ENCODE measurements around the gene PPHLN1.

PPHLN1 gene

GRCh38 chr12:42325653-42326474, at the start of gene PPHLN1, which contains the start of gene ZCRB1:
Gene PPHLN1 (plus strand): TSS chr12:42326167. CDS start chr12:42335903, 9,736 bp downstream.
Gene ZCRB1 (minus strand): TSS chr12:42326094. CDS start chr12:42324102, 1,992 bp downstream.
- DNase-seq (ENCODE audit: low spot score) (peak; percentile 93), FAIRE-seq (no peak)

- FAIRE-seq (no peak), DNase-seq (ENCODE audit: low spot score) (no peak)
Observed at GRCh38 chr12:42277396-42278127, 48.4 kb upstream of the PPHLN1 start.

- no peak for FAIRE-seq
- no peak for DNase-seq (ENCODE audit: low spot score)
Observed at GRCh38 chr12:42278128-42278510, 47.8 kb upstream of the PPHLN1 start.

- FAIRE-seq: no peak
- DNase-seq (ENCODE audit: low spot score): no peak
Observed at GRCh38 chr12:42281278-42281677, 44.7 kb upstream of the PPHLN1 start.

GRCh38 chr12:42281844-42282243, 44.1 kb upstream of the PPHLN1 start:
- no peak for FAIRE-seq
- DNase-seq (ENCODE audit: low spot score): no peak

GRCh38 chr12:42282294-42282693, 43.7 kb upstream of the PPHLN1 start:
- FAIRE-seq (no peak), DNase-seq (ENCODE audit: low spot score) (no peak)

GRCh38 chr12:42283739-42284138, 42.2 kb upstream of the PPHLN1 start:
- no peak for DNase-seq (ENCODE audit: low spot score)
- no peak for FAIRE-seq

GRCh38 chr12:42284157-42284556, 41.8 kb upstream of the PPHLN1 start:
- no peak for FAIRE-seq
- no peak for DNase-seq (ENCODE audit: low spot score)

GRCh38 chr12:42284876-42285275, 41.1 kb upstream of the PPHLN1 start:
- DNase-seq (ENCODE audit: low spot score) (no peak), FAIRE-seq (no peak)

- FAIRE-seq: no peak
- no peak for DNase-seq (ENCODE audit: low spot score)
Observed at GRCh38 chr12:42285431-42285830, 40.5 kb upstream of the PPHLN1 start.

- DNase-seq (ENCODE audit: low spot score) (no peak), FAIRE-seq (no peak)
Observed at GRCh38 chr12:42286741-42287140, 39.2 kb upstream of the PPHLN1 start.

- DNase-seq (ENCODE audit: low spot score) (no peak), FAIRE-seq (no peak)
Observed at GRCh38 chr12:42288544-42288943, 37.4 kb upstream of the PPHLN1 start.

GRCh38 chr12:42291680-42292079, 34.3 kb upstream of the PPHLN1 start:
- DNase-seq (ENCODE audit: low spot score): no peak
- no peak for FAIRE-seq

GRCh38 chr12:42296503-42297109, 29.4 kb upstream of the PPHLN1 start:
- FAIRE-seq: no peak

GRCh38 chr12:42298887-42299286, 27.1 kb upstream of the PPHLN1 start:
- DNase-seq (ENCODE audit: low spot score) (no peak), FAIRE-seq (no peak)

More at GRCh38 chr12:42296503-42297109, 29.4 kb upstream of the PPHLN1 start:
- no peak for DNase-seq (ENCODE audit: low spot score)

GRCh38 chr12:42299392-42300308, 26.3 kb upstream of the PPHLN1 start:
- FAIRE-seq: no peak
- DNase-seq (ENCODE audit: low spot score): no peak

- FAIRE-seq (no peak), DNase-seq (ENCODE audit: low spot score) (no peak)
Observed at GRCh38 chr12:42306297-42306696, 19.7 kb upstream of the PPHLN1 start.

GRCh38 chr12:42308390-42308789, 17.6 kb upstream of the PPHLN1 start:
- DNase-seq (ENCODE audit: low spot score) (no peak), FAIRE-seq (no peak)

GRCh38 chr12:42309996-42310395, 16.0 kb upstream of the PPHLN1 start:
- FAIRE-seq (no peak), DNase-seq (ENCODE audit: low spot score) (no peak)

- no peak for FAIRE-seq
- DNase-seq (ENCODE audit: low spot score): no peak
Observed at GRCh38 chr12:42315108-42315507, 10.9 kb upstream of the PPHLN1 start.

- DNase-seq (ENCODE audit: low spot score) (no peak), FAIRE-seq (no peak)
Observed at GRCh38 chr12:42320796-42321195, 5.2 kb upstream of the PPHLN1 start.
